ENCODE data around the gene BAIAP2. TPM values are rescaled to one million over a fixed set of nuclear protein-coding genes. Genes with fewer than 3 reads are reported as not detected.

The BAIAP2 gene
- total RNA-seq, 1 experiment from 2014 or later, result 57.7 TPM

GRCh38 chr17:81162491-81162890 lies 127.5 kb downstream of the BAIAP2 start:
- no peak overlapping the region for H3K4me3 Mint-ChIP-seq (ENCODE audit: unreplicated experiment)

GRCh38 chr17:81163051-81163695 lies 128.2 kb downstream of the BAIAP2 start:
- H3K9me3 Mint-ChIP-seq (ENCODE audit: unreplicated experiment), result no peaks in the 10 kb centered on the region
- intact Hi-C loops (cut with micrococcal nuclease; ENCODE audit: unreplicated experiment), result no loop called here
- H3K27ac Mint-ChIP-seq (ENCODE audit: unreplicated experiment), result no peak overlapping the region
- H3K4me3 Mint-ChIP-seq (ENCODE audit: unreplicated experiment), result no peak overlapping the region
- DNase-seq, result no peak
- H3K27me3 Mint-ChIP-seq (ENCODE audit: insufficient read depth, unreplicated experiment), result no peaks in the 10 kb centered on the region
- CTCF ChIA-PET, result interaction anchor here (0.6 kb wide), 1 partner anchor 1643 kb away, joined by 3 read pairs; no protein-coding TSS in a partner anchor
- Histone ChIP-seq H3K9me3 (no peaks in the 10 kb centered on the region), H3K36me3 (ENCODE audit: control insufficient read depth, insufficient read depth, low read length) (no peaks in the 10 kb centered on the region), H3K4me1 (peaks cover 22% of the 10 kb centered on the region), H3K4me3 (ENCODE audit: low read depth, low read length) (no peak overlapping the region), H3K27me3 (replicated peaks; ENCODE audit: control insufficient read depth, insufficient read depth, low read length) (no peaks in the 10 kb centered on the region)
- POLR2A ChIA-PET, result no interaction called here
- no TSS peak for BruUV-seq (replicated peaks)
- no peak for TF ChIP-seq CTCF (IDR thresholded peaks at IDR 0.05; ENCODE audit: insufficient read depth in 1 of 2, low read depth in 1 of 2, low read length in 1 of 2, severe bottlenecking in 1 of 2, unreplicated experiment in 1 of 2)
- H3K4me1 Mint-ChIP-seq (ENCODE audit: low read depth, unreplicated experiment), result no peaks in the 10 kb centered on the region
- peaks cover 8% of the 10 kb centered on the region for H3K36me3 Mint-ChIP-seq (ENCODE audit: insufficient read depth, unreplicated experiment)

More at GRCh38 chr17:81162491-81162890, 127.5 kb downstream of the BAIAP2 start:
- H3K9me3 Mint-ChIP-seq (ENCODE audit: unreplicated experiment), result no peaks in the 10 kb centered on the region
- H3K27me3 Mint-ChIP-seq (ENCODE audit: insufficient read depth, unreplicated experiment), result no peaks in the 10 kb centered on the region
- intact Hi-C loops (cut with micrococcal nuclease; ENCODE audit: unreplicated experiment), result no loop called here
- no peak for DNase-seq
- no peaks in the 10 kb centered on the region for H3K4me1 Mint-ChIP-seq (ENCODE audit: low read depth, unreplicated experiment)
- TF ChIP-seq CTCF (IDR thresholded peaks at IDR 0.05; ENCODE audit: insufficient read depth in 1 of 2, low read depth in 1 of 2, low read length in 1 of 2, severe bottlenecking in 1 of 2, unreplicated experiment in 1 of 2), result no peak
- H3K27ac Mint-ChIP-seq (ENCODE audit: unreplicated experiment), result no peak overlapping the region
- peaks cover 7% of the 10 kb centered on the region for H3K36me3 Mint-ChIP-seq (ENCODE audit: insufficient read depth, unreplicated experiment)
- Histone ChIP-seq H3K9me3 (no peaks in the 10 kb centered on the region), H3K27me3 (replicated peaks; ENCODE audit: control insufficient read depth, insufficient read depth, low read length) (no peaks in the 10 kb centered on the region), H3K4me3 (ENCODE audit: low read depth, low read length) (no peak overlapping the region), H3K36me3 (ENCODE audit: control insufficient read depth, insufficient read depth, low read length) (no peaks in the 10 kb centered on the region), H3K4me1 (peaks cover 22% of the 10 kb centered on the region)
- CTCF ChIA-PET, result interaction anchor here (0.6 kb wide), 1 partner anchor 1642 kb away, joined by 3 read pairs; no protein-coding TSS in a partner anchor
- POLR2A ChIA-PET, result no interaction called here
- no TSS peak for BruUV-seq (replicated peaks)

DNA sequence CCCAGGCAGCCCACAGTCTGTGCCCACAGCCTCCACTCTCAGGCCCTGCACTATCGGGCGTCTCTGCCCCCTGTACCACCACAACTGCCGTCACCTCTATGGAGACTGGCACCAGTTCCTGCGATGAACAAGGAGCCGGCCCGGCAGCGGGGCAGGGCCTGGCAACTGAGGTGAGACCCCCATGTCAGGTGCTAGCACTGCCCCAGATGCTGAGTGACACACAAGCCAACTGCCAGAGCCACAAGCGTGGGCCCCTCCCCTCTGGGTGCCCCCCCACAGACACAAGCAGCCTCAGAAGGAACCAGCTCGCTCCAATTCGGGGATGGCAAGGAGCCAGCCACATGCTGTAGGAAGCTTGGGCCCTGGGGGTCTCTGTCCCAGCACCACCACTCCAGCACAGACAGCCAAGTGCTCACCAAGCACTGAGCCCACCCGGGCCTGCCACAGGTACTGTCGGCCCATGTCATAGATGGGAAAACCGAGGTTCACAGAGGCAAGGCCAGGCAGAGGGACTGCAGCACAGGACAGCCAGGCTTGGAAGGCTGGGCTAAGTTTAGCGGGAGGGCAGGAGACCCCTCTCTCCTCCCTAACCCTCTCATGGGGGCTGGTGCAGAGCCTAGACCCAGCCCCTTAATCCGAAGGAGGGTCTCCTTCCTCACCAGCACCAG lies 128.9 kb downstream of the BAIAP2 start:
- no peak for TF ChIP-seq CTCF (IDR thresholded peaks at IDR 0.05; ENCODE audit: insufficient read depth in 1 of 2, low read depth in 1 of 2, low read length in 1 of 2, severe bottlenecking in 1 of 2, unreplicated experiment in 1 of 2)
- Mint-ChIP-seq H3K36me3 (ENCODE audit: insufficient read depth, unreplicated experiment) (peaks cover 8% of the 10 kb centered on the region), H3K4me1 (ENCODE audit: low read depth, unreplicated experiment) (no peaks in the 10 kb centered on the region), H3K4me3 (ENCODE audit: unreplicated experiment) (no peak overlapping the region), H3K9me3 (ENCODE audit: unreplicated experiment) (no peaks in the 10 kb centered on the region), H3K27ac (ENCODE audit: unreplicated experiment) (no peak overlapping the region), H3K27me3 (ENCODE audit: insufficient read depth, unreplicated experiment) (no peaks in the 10 kb centered on the region)
- no peaks in the 10 kb centered on the region for H3K27me3 ChIP-seq (replicated peaks; ENCODE audit: control insufficient read depth, insufficient read depth, low read length)
- H3K4me1 ChIP-seq, result peaks cover 22% of the 10 kb centered on the region
- no peaks in the 10 kb centered on the region for H3K36me3 ChIP-seq (ENCODE audit: control insufficient read depth, insufficient read depth, low read length)
- ChIA-PET CTCF (no interaction called here), POLR2A (no interaction called here)
- intact Hi-C loops (cut with micrococcal nuclease; ENCODE audit: unreplicated experiment), result no loop called here
- no peaks in the 10 kb centered on the region for H3K9me3 ChIP-seq
- no peak for DNase-seq
- no peak overlapping the region for H3K4me3 ChIP-seq (ENCODE audit: low read depth, low read length)
- no TSS peak for BruUV-seq (replicated peaks)

All from Caco-2 (cell line).